ENCODE measurements around the gene IQCN.

IQCN gene

DNA sequence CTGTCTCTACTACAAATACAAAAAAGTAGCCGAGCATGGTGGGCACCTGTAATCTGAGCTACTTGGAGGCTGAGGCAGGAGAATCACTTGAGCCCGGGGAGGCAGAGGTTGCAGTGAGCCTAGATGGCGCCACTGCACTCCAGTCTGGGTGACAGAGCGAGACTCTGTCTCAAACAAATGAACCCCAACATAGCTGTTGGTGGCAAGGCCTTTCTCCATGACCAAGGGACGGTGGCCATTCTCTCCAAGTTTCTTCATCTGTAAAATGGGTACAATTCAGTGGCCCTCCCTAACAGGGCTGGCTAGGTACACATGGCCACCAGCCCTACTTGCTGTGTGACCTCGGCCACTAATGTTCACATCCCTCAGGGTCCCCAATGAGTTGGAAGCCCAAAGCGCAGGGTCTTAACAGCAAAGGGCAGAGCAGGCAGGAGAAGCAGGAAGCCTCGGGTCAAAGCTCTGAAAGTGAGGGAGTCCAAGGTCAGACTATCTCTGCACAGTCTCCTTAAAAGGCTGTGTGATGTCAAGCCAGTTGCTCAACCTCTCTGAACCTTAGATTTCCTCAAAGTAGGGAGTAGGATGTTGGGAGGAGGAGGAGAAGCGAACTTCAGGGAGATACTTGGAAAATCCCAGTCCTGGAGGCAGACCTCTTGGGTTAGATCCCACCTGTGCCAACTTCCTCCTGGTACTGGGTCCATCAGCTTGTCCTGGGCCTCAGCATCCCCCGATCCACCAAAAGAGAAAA lies 4.4 kb upstream of the IQCN start:
- TF ChIP-seq SIN3A (IDR thresholded peaks at IDR 0.05; ENCODE audit: borderline replicate concordance, insufficient read depth, low read length) (no peak), POLR2AphosphoS5 (IDR thresholded peaks at IDR 0.05; ENCODE audit: low read depth, low read length) (no peak), TAF1 (IDR thresholded peaks at IDR 0.05; ENCODE audit: borderline replicate concordance, insufficient read depth, low read length) (no peak), FOXP2 (optimal IDR thresholded peaks at IDR 0.05; ENCODE audit: borderline replicate concordance, extremely low read depth, extremely low read length, insufficient read depth) (no peak)
- TF ChIP-seq, protein P1, sequence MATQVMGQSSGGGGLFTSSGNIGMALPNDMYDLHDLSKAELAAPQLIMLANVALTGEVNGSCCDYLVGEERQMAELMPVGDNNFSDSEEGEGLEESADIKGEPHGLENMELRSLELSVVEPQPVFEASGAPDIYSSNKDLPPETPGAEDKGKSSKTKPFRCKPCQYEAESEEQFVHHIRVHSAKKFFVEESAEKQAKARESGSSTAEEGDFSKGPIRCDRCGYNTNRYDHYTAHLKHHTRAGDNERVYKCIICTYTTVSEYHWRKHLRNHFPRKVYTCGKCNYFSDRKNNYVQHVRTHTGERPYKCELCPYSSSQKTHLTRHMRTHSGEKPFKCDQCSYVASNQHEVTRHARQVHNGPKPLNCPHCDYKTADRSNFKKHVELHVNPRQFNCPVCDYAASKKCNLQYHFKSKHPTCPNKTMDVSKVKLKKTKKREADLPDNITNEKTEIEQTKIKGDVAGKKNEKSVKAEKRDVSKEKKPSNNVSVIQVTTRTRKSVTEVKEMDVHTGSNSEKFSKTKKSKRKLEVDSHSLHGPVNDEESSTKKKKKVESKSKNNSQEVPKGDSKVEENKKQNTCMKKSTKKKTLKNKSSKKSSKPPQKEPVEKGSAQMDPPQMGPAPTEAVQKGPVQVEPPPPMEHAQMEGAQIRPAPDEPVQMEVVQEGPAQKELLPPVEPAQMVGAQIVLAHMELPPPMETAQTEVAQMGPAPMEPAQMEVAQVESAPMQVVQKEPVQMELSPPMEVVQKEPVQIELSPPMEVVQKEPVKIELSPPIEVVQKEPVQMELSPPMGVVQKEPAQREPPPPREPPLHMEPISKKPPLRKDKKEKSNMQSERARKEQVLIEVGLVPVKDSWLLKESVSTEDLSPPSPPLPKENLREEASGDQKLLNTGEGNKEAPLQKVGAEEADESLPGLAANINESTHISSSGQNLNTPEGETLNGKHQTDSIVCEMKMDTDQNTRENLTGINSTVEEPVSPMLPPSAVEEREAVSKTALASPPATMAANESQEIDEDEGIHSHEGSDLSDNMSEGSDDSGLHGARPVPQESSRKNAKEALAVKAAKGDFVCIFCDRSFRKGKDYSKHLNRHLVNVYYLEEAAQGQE (IDR thresholded peaks at IDR 0.05; ENCODE audit: insufficient read depth in 1 of 2, low read depth in 2 of 2, low read length in 2 of 2): no peak

- TF ChIP-seq, protein P1 (IDR thresholded peaks at IDR 0.05; ENCODE audit: insufficient read depth in 1 of 2, low read depth in 2 of 2, low read length in 2 of 2): no peak
- TF ChIP-seq POLR2AphosphoS5 (IDR thresholded peaks at IDR 0.05; ENCODE audit: low read depth, low read length) (no peak), FOXP2 (optimal IDR thresholded peaks at IDR 0.05; ENCODE audit: borderline replicate concordance, extremely low read depth, extremely low read length, insufficient read depth) (no peak), TAF1 (IDR thresholded peaks at IDR 0.05; ENCODE audit: borderline replicate concordance, insufficient read depth, low read length) (no peak)
Observed at GRCh38 chr19:18274781-18275356, 617 bp upstream of the IQCN start.

DNA sequence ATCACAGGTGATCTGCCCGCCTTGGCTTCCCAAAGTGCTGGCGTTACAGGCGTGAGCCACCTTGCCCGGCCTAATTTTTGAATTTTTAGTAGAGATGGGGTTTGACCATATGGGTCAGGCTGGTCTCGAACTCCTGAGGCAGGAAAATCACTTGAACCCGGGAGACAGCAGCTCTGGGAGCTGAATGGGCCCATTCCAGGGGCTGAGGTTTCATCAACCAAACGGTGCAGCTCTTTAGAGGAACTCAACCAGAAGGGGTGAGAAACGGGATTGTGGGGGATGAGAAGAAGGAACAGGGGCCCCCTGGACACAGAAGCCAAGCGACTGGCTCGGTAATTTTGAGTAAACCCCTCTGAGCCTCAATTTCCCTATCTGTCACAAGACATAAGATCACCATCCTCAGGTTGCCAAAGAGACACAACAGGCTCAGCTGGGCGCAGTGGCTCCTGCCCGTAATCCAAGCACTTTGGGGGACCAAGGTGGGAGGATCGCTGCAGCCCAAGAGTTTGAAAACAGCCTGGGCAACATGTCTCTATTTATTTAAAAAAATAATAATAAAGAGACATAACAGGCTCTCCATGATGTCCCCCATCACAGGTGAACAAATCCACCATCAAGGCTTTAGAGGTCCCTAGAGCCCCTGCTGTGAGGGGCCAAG lies 562 bp downstream of the IQCN start:
- TF ChIP-seq FOXP2 (optimal IDR thresholded peaks at IDR 0.05; ENCODE audit: borderline replicate concordance, extremely low read depth, extremely low read length, insufficient read depth): no peak

DNA sequence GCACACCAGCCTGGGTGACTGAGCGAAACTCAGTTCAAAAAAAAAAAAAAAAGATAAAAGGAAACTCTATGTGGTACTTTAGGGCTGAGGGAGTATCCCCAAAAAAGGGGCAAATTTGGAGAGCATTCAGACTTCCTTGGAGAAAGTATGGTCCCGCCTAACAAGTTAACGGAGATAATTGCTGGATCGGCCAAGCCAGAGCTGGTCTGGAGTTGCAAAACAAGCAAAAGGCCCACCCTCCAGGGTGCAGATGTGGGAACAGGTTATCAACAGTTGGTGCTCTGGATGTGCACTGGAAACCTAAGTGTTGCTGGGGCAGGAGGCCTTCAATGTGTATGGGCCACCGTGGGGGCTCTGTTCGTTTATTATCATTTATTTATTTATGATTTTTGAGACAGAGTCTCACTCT lies 2.8 kb downstream of the IQCN start:
- TF ChIP-seq FOXP2 (optimal IDR thresholded peaks at IDR 0.05; ENCODE audit: borderline replicate concordance, extremely low read depth, extremely low read length, insufficient read depth): no peak
- TF ChIP-seq POLR2AphosphoS5 (IDR thresholded peaks at IDR 0.05; ENCODE audit: low read depth, low read length): no peak
- no peak for TF ChIP-seq TAF1 (IDR thresholded peaks at IDR 0.05; ENCODE audit: borderline replicate concordance, insufficient read depth, low read length)
- no peak for TF ChIP-seq SIN3A (IDR thresholded peaks at IDR 0.05; ENCODE audit: borderline replicate concordance, insufficient read depth, low read length)
- TF ChIP-seq, protein P1 (IDR thresholded peaks at IDR 0.05; ENCODE audit: insufficient read depth in 1 of 2, low read depth in 2 of 2, low read length in 2 of 2): no peak

DNA sequence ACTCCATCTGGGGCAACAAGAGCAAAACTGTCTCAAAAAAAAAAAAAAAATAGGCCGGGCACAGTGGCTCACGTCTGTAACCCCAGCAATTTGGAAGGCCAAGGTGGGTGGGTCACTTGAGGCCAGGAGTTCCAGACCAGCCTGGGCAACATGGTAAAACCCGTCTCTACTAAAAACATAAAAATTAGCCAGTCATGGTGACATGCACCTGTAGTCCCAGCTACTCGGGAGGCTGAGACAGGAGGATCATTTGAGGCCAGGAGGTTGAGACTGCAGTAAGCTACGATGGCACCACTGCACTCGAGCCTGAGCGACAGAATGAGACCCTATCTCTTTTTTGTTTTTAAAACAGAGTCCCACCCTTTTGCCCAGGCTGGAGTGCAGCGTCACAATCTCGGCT lies 3.9 kb downstream of the IQCN start:
- TF ChIP-seq TAF1 (IDR thresholded peaks at IDR 0.05; ENCODE audit: borderline replicate concordance, insufficient read depth, low read length): no peak
- no peak for TF ChIP-seq SIN3A (IDR thresholded peaks at IDR 0.05; ENCODE audit: borderline replicate concordance, insufficient read depth, low read length)
- TF ChIP-seq POLR2AphosphoS5 (IDR thresholded peaks at IDR 0.05; ENCODE audit: low read depth, low read length): no peak
- TF ChIP-seq, protein P1 (IDR thresholded peaks at IDR 0.05; ENCODE audit: insufficient read depth in 1 of 2, low read depth in 2 of 2, low read length in 2 of 2): no peak
- no peak for TF ChIP-seq FOXP2 (optimal IDR thresholded peaks at IDR 0.05; ENCODE audit: borderline replicate concordance, extremely low read depth, extremely low read length, insufficient read depth)

All from PFSK-1 (cell line).